Erythroblast (primary cell): ENCODE measurements around the gene ITGA4.

ENCODE experiments used
- GATA1 ChIP-seq: IDR thresholded peaks from 2 replicates; pipeline ENCODE4 v1.6.1; 2011; ENCODE audit warnings: low read depth, mild to moderate bottlenecking, control low read depth, low read length, moderate library complexity
- POLR2A ChIP-seq: IDR thresholded peaks from 2 replicates; pipeline ENCODE4 v1.6.1; 2011; ENCODE audit warnings: mild to moderate bottlenecking, low read length

- TF ChIP-seq POLR2A (no peak), GATA1 (no peak)
Observed at GRCh38 chr2:181484851-181485637, 27.9 kb downstream of the ITGA4 start.
